GM10847 (cell line): Measurements from ENCODE around the gene MAN1A2.

ENCODE experiments used
- POLR2A ChIP-seq: IDR thresholded peaks from 2 replicates; pipeline ENCODE4 v1.6.1; 2011; ENCODE audit not compliant: insufficient read length; ENCODE audit errors: extremely low read depth

MAN1A2 gene

GRCh38 chr1:117387060-117387633 lies 19.9 kb downstream of the MAN1A2 start:
- no peak for TF ChIP-seq POLR2A

- TF ChIP-seq POLR2A, result no peak
These were observed 21.1 kb downstream of the MAN1A2 start for GRCh38 chr1:117388328-117388727.

GRCh38 chr1:117389284-117389683 lies 22.0 kb downstream of the MAN1A2 start:
- TF ChIP-seq POLR2A, result no peak

- no peak for TF ChIP-seq POLR2A
These were observed 22.5 kb downstream of the MAN1A2 start for GRCh38 chr1:117389779-117390178.

- TF ChIP-seq POLR2A, result no peak
These were observed 25.5 kb downstream of the MAN1A2 start for GRCh38 chr1:117392771-117393170.

GRCh38 chr1:117396074-117396473 lies 28.8 kb downstream of the MAN1A2 start:
- no peak for TF ChIP-seq POLR2A

GRCh38 chr1:117396636-117397035 lies 29.4 kb downstream of the MAN1A2 start:
- TF ChIP-seq POLR2A, result no peak

GRCh38 chr1:117398957-117399356 lies 31.7 kb downstream of the MAN1A2 start:
- no peak for TF ChIP-seq POLR2A

- no peak for TF ChIP-seq POLR2A
These were observed 34.5 kb downstream of the MAN1A2 start for GRCh38 chr1:117401761-117402160.

- no peak for TF ChIP-seq POLR2A
These were observed 36.3 kb downstream of the MAN1A2 start for GRCh38 chr1:117403597-117403996.

- no peak for TF ChIP-seq POLR2A
These were observed 37.8 kb downstream of the MAN1A2 start for GRCh38 chr1:117405042-117405441.

GRCh38 chr1:117412472-117412871 lies 45.2 kb downstream of the MAN1A2 start:
- no peak for TF ChIP-seq POLR2A

- TF ChIP-seq POLR2A, result no peak
These were observed 46.2 kb downstream of the MAN1A2 start for GRCh38 chr1:117413412-117413811.

GRCh38 chr1:117414943-117415342 lies 47.7 kb downstream of the MAN1A2 start:
- no peak for TF ChIP-seq POLR2A

GRCh38 chr1:117416004-117416403 lies 48.8 kb downstream of the MAN1A2 start:
- no peak for TF ChIP-seq POLR2A

- TF ChIP-seq POLR2A, result no peak
These were observed 49.4 kb downstream of the MAN1A2 start for GRCh38 chr1:117416546-117417125.

GRCh38 chr1:117425050-117425734 lies 57.9 kb downstream of the MAN1A2 start:
- TF ChIP-seq POLR2A, result no peak

- TF ChIP-seq POLR2A, result no peak
These were observed 60.0 kb downstream of the MAN1A2 start for GRCh38 chr1:117427297-117427696.
